ENCODE data around the gene ZNRF1.
"Not testable (repeated sequence)": the region's sequence is repeated elsewhere in the genome, so short reads cannot be mapped to it uniquely, and the experiment has no call there.

ZNRF1 gene

GRCh38 chr16:75116081-75116910, 117.5 kb downstream of the ZNRF1 start, which contains the start of gene LDHD:
LDHD (minus strand) TSS chr16:75116780; CDS start chr16:75116720, 60 bp downstream.
- peak; percentile 4 for DNase-seq

DNA sequence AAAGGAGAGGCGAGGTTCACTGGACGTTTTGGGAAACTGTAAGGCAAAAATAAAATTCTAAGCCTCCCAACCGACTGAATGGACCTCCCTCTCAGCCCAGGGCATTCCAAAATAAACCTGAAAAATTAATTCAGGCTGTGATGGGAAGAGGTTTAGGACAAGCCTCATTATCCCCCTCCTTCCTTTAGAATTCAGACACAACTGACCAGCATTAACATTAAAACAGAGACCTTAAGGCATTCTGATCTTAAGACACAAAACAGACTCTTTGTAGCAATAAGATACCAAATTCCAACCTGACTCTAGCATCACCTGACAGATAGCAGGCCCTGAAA, 118.1 kb downstream of the ZNRF1 start:
- no peak for DNase-seq

DNA sequence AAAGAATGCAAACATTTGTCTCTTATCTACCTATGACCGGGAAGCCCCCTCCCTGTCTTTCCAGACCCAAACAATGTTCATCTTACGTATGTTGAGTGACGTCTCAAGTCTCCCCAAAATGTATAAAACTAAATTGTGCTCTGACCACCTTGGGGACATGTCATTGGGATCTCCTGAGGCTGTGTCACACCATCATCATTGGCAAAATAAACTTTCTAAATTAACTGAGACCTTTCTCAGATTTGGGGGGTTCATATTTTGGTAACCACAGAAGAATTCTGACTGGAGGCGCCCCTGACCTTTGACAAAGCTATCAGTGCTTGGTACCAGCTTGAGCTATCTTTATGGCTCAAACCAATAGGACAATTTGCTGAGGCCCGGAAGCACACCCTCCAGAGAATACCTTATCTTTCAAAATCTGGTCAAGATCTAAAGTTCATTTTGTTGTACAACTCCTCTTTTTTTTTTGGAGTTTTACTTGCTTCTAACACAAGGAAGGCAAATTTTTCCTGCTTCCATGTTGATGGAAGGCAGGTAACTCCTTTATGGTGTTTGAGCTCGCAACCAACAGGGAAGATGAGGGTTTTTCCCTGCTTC, 120.2 kb downstream of the ZNRF1 start:
- no peak for DNase-seq

GRCh38 chr16:75120253-75120652, 121.4 kb downstream of the ZNRF1 start:
- DNase-seq: no peak

DNA sequence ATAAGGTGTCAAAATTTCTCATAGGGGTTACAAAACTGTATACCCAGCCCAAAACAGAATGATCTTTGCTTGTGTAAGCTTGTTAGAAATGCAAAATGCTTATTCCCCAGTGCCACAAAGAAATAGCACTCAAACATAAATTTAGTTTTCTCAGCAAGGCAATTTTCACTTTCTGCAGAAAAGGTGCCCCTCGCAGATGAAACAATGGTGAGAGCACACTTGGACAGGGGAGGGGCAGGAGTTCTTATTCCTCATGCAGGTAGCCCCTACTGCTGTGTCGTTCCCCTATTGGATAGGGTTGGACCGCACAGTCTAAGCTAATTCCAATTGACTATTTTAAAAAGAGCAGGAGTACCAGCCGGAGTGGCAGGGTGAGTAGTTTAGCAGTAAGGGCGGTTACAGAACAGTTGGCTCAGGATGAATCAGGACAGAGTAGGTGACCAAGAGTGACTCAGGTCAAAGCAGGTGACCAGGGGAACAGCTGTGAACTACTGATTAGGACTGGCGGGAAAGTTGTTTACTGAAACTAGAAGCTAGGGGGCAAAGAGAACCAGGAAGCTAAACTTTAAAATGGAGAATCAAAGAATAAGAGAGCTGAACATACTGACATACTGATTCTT, 123.2 kb downstream of the ZNRF1 start:
- DNase-seq: no peak

DNA sequence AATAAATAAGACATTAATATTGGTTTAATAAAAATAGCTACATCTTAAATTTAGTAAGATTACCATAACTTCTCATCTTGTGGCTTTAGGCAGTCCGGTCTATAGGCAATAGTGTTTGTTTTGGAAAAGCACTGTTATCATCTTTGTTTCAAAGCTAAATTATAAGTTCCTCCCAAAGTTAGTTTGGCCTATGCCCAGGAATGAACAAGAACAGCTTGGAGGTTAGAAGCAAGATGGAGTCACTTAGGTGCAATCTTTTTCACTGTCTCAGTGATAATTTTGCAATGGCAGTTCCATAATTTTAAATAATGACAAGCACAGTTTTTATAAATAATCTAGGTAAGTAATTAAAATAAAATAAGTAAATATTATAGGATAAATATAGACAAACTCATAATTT, 123.8 kb downstream of the ZNRF1 start:
- DNase-seq: no peak

GRCh38 chr16:75127713-75128415, 129.0 kb downstream of the ZNRF1 start:
- DNase-seq: no peak

DNA sequence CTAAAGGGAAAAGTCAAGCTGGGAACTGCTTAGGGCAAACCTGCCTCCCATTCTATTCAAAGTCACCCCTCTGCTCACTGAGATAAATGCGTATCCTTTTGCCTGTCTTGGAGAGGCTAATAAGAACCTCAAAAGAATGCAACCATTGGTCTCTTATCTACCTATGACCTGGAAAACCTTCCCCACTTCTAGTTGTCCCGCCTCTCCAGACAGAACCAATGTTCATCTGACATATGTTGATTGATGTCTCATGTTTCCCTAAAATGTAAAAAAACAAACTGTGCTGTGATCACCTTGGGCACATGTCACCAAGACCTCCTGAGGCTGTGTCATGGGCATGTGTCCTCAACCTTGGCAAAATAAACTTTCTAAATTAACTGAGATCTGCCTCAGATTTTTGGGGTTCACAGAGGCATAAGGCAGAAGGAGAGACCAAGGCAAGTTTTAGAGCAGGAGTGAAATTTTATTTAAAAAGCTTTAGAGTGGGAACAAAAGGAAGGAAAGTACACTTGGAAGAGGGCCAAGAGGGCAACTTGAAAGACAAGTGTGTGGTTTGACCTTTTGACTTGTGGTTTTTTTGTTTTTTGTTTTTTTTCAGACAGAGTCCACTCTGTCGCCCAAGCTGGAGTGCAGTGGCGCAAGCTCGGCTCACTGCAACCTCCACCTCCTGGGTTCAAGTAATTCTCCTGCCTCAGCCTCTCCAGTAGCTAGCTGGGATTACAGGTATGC, 130.8 kb downstream of the ZNRF1 start:
- not testable (repeated sequence) for DNase-seq

DNA sequence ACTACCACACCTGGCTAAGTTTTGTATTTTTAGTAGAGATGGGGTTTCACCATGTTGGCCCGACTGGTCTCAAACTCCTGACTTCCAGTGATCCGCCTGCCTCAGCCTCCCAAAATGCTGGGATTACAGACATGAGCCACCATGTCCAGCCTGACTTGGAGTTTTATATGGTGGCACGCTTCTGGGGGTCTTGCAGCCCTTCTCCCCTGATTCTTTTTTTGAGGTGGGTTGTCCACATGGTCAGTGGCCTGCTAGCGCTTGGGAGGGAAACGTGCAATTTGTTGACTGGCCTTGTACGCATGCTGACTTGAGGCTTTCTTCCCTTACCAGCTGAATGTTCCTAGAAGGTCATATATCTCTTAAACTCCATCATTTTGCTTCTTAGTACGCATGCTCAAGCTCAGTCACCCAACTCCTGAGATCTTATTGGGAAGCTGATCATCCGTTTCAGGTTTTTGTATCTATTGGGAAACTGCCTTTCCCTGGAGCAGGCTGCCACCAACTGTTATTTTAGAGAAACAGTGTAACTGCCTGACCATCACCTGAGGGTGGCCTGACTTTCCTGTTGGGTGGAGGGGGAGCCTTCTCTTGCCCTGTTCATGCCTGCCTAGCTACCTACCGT, 131.4 kb downstream of the ZNRF1 start:
- DNase-seq: no peak

- no peak for DNase-seq
Measured at GRCh38 chr16:75131081-75131480, 132.3 kb downstream of the ZNRF1 start.

DNA sequence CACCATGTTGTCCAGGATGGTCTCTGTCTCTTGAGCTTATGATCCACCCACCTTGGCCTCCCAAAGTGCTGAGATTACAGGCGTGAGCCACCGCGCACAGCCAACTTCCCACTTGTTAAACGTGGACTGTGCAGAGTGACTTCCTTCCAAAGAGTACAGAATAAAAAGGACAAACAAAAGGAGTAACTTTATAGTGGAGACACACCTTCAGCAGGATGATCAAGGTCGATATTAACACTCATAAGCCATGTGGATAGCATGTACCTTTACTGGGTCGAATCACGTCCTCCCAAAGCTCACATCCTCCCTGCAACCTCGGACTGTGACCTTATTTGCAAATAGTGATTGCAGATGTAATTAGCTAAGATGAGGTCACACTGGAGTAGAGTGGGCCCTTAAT, 139.4 kb downstream of the ZNRF1 start:
- no peak for DNase-seq

GRCh38 chr16:75138636-75139035, 139.8 kb downstream of the ZNRF1 start:
- DNase-seq: no peak

GRCh38 chr16:75139498-75139897, 140.7 kb downstream of the ZNRF1 start:
- no peak for DNase-seq

GRCh38 chr16:75143941-75144340, 145.1 kb downstream of the ZNRF1 start:
- DNase-seq: no peak

GRCh38 chr16:75147968-75148310, 149.1 kb downstream of the ZNRF1 start:
- no peak for DNase-seq

GRCh38 chr16:75148311-75149195, 149.7 kb downstream of the ZNRF1 start, which contains the start of gene ZFP1:
ZFP1 (plus strand) TSS chr16:75148524; CDS start chr16:75152952, 4,428 bp downstream.
- peak; percentile 81 for DNase-seq

DNA sequence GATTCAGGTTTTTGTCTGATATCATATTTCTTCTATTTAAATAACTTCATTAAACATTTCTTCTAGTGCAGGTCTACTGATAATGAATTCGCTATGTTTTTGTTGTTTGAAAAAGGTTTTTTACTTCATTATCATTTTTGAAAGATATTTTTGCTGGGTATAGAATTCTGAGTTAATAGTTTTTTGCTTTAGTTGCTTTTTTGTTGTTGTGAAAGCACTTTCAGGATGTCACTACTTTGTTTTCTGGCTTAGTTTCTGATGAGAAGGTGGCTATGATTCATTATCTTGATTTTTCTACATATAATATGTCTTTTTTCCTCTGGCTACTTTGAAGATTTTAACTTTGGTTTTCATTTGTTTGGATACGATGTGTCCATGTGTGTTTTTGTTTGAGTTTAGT, 153.0 kb downstream of the ZNRF1 start:
- DNase-seq: no peak

GRCh38 chr16:75152635-75153034, 153.8 kb downstream of the ZNRF1 start:
- no peak for DNase-seq

GRCh38 chr16:75160386-75160785, 161.6 kb downstream of the ZNRF1 start:
- DNase-seq: no peak

All from GDM1 (cell line).